ENCODE measurements around the gene OR51E1. TPM values are rescaled to one million over a fixed set of nuclear protein-coding genes. Genes with fewer than 3 reads are reported as not detected.

OR51E1 gene
- total and polyA plus RNA-seq, 8 donors, result 0.18 to 2.5 (median 0.86) TPM; not detected in 4

DNA sequence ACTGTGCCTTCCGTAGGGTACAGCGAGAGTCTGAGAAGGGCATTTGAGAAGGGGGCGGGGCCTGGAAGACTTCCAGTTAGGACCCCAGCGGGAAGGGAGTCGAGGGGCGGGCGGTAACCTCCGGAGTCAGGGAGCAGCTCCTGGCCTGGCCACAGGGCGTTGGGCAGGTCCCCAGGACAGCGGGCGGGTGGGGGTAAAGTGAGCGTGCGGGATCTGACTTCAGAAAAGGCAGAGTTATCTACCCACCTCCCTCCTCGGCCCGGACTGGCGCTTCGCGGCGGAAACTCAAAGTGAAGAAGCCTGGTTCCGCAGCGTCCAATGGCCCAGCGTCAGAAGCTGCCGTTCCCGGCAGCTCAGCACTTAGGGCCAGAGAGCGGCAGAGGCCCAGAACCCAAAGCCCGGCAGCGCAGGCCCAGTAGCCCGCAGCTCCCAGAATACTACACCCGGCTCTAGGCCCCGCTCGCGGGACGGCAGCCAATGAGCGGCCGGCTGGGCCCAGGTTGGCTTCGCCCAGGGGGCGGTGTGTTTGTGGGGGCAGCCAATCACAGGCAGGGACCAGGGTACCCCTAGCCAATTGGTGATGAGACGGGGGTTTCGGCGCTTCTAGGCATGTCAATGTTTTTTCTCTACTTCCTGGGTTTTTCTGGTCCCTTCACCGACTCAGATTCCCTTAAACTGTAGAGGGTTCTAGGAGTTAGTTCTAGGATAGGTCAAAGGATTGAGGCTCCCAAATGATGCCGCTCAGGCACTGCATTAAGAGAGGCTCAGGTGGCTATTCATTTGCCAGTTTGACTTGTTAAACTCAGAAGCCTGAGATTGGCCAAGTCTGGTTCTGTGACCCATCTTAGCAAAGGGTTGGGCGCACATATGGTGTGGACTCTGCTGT is 35.8 kb upstream of the OR51E1 start, which contains the start of gene TRIM68:
Gene TRIM68 (minus strand): TSS at position 451 of the 886 bp plus-strand sequence. CDS start 2,727 bp downstream, outside the sequence.
- no peaks in the 10 kb centered on the region for H3K9me3 ChIP-seq
- WGBS, 5 donors, result 4 to 7% (median 4%) methylated on average over 28 to 43 of the region's 43 CpGs
- intact Hi-C loops (cut with DNase I; ENCODE audit: low total_unique reads), result no loop called here
- peak; percentile 96 to 98 for DNase-seq
- H3K27me3 ChIP-seq, result no peaks in the 10 kb centered on the region
- peaks cover 5 to 24% (median 22%) of the 10 kb centered on the region in 4 donors for H3K36me3 ChIP-seq
- peak within 1 kb of the TSS; percentile 61 to 75 (median 68) for H3K4me3 ChIP-seq
- TF ChIP-seq EP300 (IDR thresholded peaks at IDR 0.05) (no peak), POLR2A (IDR thresholded peaks at IDR 0.05) (peak in 1 of 4 donors; percentile 46), POLR2AphosphoS5 (IDR thresholded peaks at IDR 0.05) (peak; percentile 35 to 80 (median 77))
- TF ChIP-seq, protein P1, sequence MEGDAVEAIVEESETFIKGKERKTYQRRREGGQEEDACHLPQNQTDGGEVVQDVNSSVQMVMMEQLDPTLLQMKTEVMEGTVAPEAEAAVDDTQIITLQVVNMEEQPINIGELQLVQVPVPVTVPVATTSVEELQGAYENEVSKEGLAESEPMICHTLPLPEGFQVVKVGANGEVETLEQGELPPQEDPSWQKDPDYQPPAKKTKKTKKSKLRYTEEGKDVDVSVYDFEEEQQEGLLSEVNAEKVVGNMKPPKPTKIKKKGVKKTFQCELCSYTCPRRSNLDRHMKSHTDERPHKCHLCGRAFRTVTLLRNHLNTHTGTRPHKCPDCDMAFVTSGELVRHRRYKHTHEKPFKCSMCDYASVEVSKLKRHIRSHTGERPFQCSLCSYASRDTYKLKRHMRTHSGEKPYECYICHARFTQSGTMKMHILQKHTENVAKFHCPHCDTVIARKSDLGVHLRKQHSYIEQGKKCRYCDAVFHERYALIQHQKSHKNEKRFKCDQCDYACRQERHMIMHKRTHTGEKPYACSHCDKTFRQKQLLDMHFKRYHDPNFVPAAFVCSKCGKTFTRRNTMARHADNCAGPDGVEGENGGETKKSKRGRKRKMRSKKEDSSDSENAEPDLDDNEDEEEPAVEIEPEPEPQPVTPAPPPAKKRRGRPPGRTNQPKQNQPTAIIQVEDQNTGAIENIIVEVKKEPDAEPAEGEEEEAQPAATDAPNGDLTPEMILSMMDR (IDR thresholded peaks at IDR 0.05), result no peak
- H3K4me1 ChIP-seq, result peaks cover 18 to 37% (median 26%) of the 10 kb centered on the region in 4 donors
- peak within 1 kb of the TSS; percentile 92 to 93 (median 92) for H3K27ac ChIP-seq

DNA sequence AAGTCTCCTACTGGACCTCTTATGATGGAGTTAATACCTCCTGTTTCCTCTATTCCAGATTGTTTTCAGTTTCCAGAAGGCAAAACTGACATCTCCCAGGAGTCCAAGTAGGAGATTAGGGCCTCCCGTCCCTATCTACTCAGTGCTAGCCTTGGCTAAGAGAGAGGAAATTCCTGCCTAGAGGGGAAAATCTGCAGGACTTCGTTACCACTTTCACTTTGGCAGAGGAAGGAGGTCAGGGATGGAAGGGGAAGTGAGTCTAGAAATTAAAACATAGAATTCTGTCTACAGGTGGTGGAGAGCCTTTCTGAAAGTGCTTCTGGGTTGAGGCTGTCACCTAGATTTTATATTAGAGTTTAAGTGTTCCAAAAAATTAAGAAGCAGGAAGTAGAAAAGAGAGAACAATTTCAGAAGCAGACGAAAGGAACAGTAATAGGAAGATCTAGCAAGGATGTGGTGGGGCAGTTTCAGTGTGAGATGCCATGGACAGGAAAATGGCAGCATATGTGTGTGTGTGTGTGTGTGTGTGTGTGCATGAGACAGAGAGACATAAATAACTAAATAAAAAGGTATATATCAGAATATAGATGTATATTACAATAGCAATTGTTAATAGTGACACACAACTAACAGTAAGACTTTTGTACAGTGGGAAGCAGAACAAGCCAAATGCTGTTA is 33.4 kb upstream of the OR51E1 start:
- 18 to 28% (median 22%) methylated on average over 3 of the region's 3 CpGs for WGBS, 5 donors
- no peak for DNase-seq
- H3K36me3 ChIP-seq, result no peaks in the 10 kb centered on the region
- peak overlapping the region in 3 of 5 donors; percentile 16 to 45 (median 43) for H3K27ac ChIP-seq
- TF ChIP-seq POLR2AphosphoS5 (IDR thresholded peaks at IDR 0.05) (no peak), POLR2A (IDR thresholded peaks at IDR 0.05) (no peak), EP300 (IDR thresholded peaks at IDR 0.05) (no peak)
- TF ChIP-seq, protein P1 (IDR thresholded peaks at IDR 0.05), result no peak
- no peaks in the 10 kb centered on the region for H3K9me3 ChIP-seq
- H3K27me3 ChIP-seq, result no peaks in the 10 kb centered on the region
- peaks cover 18 to 37% (median 21%) of the 10 kb centered on the region in 4 donors for H3K4me1 ChIP-seq
- H3K4me3 ChIP-seq, result peak overlapping the region in 1 of 4 donors; percentile 8
- intact Hi-C loops (cut with DNase I; ENCODE audit: low total_unique reads), result no loop called here

DNA sequence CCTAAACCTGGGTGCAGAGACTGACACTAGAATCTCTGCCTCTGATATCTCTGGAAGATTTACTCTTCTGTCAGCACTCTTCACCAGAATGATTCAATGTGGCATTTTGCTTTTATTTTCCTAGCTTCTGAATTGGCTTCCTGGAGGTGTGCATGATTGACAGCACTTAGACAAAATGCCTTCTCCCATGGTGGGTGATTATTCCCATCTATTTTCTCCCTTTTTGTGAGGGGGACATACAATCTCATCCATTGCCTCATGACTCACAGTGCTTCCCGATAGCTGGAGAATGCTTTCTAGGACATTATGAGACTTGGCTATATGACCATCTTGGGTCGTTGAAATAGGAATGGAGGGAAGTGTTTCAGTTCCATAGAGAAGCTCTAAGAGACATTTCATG is 31.8 kb upstream of the OR51E1 start:
- no peak overlapping the region for H3K27ac ChIP-seq
- no peak for TF ChIP-seq POLR2AphosphoS5 (IDR thresholded peaks at IDR 0.05)
- no peak for TF ChIP-seq POLR2A (IDR thresholded peaks at IDR 0.05)
- TF ChIP-seq EP300 (IDR thresholded peaks at IDR 0.05), result no peak
- TF ChIP-seq, protein P1 (IDR thresholded peaks at IDR 0.05), result no peak
- H3K4me1 ChIP-seq, result peaks cover 3 to 25% (median 5%) of the 10 kb centered on the region in 4 donors
- H3K27me3 ChIP-seq, result no peaks in the 10 kb centered on the region
- H3K9me3 ChIP-seq, result no peaks in the 10 kb centered on the region
- no peak overlapping the region for H3K4me3 ChIP-seq
- intact Hi-C loops (cut with DNase I; ENCODE audit: low total_unique reads), result no loop called here
- 79 to 93% (median 91%) methylated on average over 2 of the region's 2 CpGs for WGBS, 5 donors
- no peaks in the 10 kb centered on the region for H3K36me3 ChIP-seq
- no peak for DNase-seq

DNA sequence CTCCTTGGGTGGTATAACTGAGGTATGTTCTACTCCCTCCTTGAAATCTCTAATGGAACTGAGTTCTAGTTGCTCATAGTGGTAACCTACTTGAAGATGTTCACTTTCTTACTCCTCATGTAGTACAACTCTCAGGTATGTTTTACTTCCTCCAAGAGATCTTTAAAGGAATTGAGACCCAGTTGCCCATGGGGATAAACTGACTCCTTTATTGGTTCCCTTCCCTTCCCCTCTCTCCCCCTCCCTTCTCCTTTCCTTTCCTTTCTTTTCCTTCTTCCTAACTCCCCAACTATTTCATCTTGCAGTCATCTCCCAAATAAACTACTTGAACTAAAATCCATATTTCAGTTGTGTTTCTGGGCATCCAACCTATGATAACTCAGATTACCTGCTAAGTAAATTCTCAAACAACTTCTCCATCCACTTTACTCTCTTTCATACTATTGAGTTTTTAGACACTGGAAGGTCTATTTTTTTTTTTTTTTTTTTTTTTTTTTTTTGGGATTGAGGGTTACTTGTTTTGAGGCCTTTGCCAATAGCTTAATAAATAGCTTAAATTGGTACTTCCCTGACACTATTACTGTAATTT is 27.8 kb upstream of the OR51E1 start:
- intact Hi-C loops (cut with DNase I; ENCODE audit: low total_unique reads), result no loop called here
- no peaks in the 10 kb centered on the region for H3K9me3 ChIP-seq
- no peak overlapping the region for H3K4me3 ChIP-seq
- no peak for DNase-seq
- no peaks in the 10 kb centered on the region for H3K36me3 ChIP-seq
- H3K4me1 ChIP-seq, result no peaks in the 10 kb centered on the region
- H3K27me3 ChIP-seq, result no peaks in the 10 kb centered on the region
- TF ChIP-seq POLR2AphosphoS5 (IDR thresholded peaks at IDR 0.05), result no peak
- TF ChIP-seq EP300 (IDR thresholded peaks at IDR 0.05), result no peak
- no peak for TF ChIP-seq POLR2A (IDR thresholded peaks at IDR 0.05)
- TF ChIP-seq, protein P1 (IDR thresholded peaks at IDR 0.05), result no peak
- no peak overlapping the region for H3K27ac ChIP-seq
